GM20431 (cell line): Measurements from ENCODE around the gene PXDN.

ENCODE experiments used
- in situ Hi-C: fragments of 300-500 bp; cut with MseI, MboI; formaldehyde crosslinking; loops from one replicate; pipeline ENCODE4 v1.15.0; 2020; ENCODE audit warnings: low sequenced_read_pairs; ENCODE audit not compliant: unreplicated experiment

PXDN gene

DNA sequence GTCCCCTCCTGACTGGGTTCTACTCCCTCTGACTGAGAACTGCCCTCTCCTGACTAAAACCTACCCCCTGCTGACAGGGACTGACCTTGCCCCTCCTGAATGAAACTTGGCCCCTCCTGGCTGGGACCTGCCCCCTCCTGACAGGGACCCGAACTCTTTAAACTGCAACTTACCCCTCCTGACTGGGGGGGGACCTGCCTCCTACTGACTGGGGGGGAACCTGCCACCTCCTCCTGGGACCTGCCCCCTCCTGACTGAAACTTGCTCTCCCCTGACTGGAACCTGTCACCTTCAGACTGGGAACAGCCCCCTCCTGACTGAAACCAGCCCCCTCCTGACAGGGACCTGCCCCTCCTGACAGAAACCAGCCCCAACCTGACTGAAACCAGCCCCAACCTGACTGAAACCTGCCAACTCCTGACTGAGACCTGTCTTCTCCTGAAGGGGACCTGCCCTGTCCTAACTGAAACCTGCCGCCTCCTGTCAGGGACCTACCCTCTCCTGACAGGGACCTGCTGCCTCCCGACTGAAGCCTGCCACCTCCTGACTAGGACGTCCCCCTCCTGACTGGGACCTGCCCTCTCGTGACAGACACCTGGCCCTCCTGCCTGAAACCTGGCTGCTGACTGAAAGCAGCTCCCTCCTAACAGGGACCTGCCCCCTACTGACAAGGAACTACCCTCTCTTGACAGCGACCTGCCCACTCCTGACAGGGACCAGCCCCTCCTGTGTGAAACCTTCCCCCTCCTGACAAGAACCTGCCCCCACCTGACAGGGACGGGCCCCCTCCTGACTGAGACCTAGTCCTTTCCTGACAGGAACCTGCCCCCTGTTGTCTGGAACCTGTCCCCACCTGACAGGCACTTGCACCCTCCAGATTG is 87.1 kb downstream of the PXDN start:
- in situ Hi-C loops, result no loop called here

GRCh38 chr2:1656326-1656960 is 87.9 kb downstream of the PXDN start:
- in situ Hi-C loops, result no loop called here

- in situ Hi-C loops, result no loop called here
Observed at GRCh38 chr2:1655461-1655860, 88.9 kb downstream of the PXDN start.

GRCh38 chr2:1654696-1655374 is 89.5 kb downstream of the PXDN start:
- in situ Hi-C loops, result no loop called here

DNA sequence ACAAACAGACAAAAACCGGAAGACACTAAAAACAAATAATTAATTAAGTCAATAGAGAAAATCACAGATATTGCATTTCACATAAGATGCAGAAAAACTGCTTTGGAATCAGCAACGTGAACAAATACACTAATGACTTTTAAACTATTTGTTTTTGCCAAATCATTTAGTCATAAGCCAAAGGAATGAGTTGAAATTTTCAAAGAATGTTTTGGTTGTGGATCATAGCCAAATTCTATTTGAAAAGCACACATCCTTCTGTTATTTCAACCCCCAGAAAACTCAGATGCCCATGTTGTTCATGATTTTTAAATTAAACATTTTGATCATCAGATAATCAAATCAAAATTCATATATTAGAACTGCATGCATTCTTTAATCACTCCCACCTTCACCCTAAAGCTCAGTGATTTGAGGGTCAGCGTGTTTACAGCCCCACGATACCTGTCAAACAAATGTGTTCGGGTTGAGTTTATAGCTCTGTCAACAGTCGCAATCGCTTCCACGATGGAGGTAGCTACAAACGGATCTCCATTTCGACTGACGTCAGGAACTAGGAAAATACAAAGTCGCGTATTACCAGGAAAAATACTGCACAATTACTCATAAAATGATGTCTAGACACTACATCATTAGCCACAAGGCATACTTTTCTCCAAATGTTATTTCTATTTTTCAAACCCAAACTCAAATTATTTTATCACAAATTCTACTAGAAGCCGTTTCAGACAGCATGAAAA is 90.2 kb downstream of the PXDN start:
- in situ Hi-C loops, result no loop called here

- in situ Hi-C loops, result no loop called here
Observed at GRCh38 chr2:1652034-1652790, 92.1 kb downstream of the PXDN start.

- in situ Hi-C loops, result no loop called here
Observed at GRCh38 chr2:1651121-1652033, 92.9 kb downstream of the PXDN start.

GRCh38 chr2:1650085-1650872 is 94.0 kb downstream of the PXDN start:
- in situ Hi-C loops, result no loop called here

GRCh38 chr2:1649103-1650084 is 94.9 kb downstream of the PXDN start:
- in situ Hi-C loops, result no loop called here

GRCh38 chr2:1648241-1649102 is 95.8 kb downstream of the PXDN start:
- in situ Hi-C loops, result no loop called here

GRCh38 chr2:1647417-1648240 is 96.7 kb downstream of the PXDN start:
- in situ Hi-C loops, result no loop called here

DNA sequence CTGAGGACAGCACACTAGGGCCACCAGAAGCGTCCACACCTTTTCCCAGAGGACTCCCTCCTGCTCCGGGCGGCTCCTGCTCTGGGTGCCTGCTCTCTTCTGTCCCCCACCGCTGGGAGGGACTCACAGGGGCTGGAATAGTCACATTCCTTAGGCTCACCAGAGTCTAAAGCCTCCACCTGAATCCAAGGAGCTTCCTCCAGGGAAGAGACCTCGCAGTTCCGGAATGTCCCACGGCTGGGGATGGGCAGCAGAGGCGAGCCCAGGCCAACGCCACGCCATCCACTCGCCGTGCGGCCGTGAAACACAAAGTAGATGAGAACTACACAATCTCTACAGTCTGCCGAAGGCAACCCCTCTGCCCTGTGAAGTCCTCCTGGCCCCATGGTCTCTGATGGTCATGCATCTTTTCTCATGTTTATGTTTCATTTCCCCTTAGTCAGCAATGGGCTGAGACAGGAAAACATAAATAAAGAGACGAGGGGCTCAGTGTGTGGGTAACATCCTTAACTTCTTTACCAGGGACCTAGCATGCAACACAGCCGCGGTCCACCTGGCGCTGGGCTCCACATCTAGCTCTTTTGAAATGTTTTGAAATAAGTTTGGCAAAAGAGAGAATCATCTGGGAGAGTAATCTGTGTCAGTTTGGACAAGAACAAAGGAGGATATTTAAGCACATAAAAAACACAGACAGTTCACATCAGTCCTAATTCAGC is 98.4 kb downstream of the PXDN start:
- in situ Hi-C loops, result no loop called here

- in situ Hi-C loops, result no loop called here
Observed at GRCh38 chr2:1644427-1644826, 99.9 kb downstream of the PXDN start.

GRCh38 chr2:1642993-1643619 is 101.2 kb downstream of the PXDN start:
- in situ Hi-C loops, result no loop called here
